Activated naive CD8-positive, alpha-beta T cell treated with anti-CD3 and anti-CD28 coated beads, Interleukin-2, amount 50 U/mL, for 16 hours (primary cell): ENCODE results near the gene PDE4DIP.
"Not testable (repeated sequence)": the region's sequence is repeated elsewhere in the genome, so short reads cannot be mapped to it uniquely, and the experiment has no call there.

ENCODE experiments used
- DNase-seq: peaks from one replicate; pipeline ENCODE4 v3.0.0-alpha.2; 2020; ENCODE audit warnings: low read depth, low spot score

Gene PDE4DIP

GRCh38 chr1:148921047-148921446 lies 76.8 kb downstream of the PDE4DIP start:
- not testable (repeated sequence) for DNase-seq

DNA sequence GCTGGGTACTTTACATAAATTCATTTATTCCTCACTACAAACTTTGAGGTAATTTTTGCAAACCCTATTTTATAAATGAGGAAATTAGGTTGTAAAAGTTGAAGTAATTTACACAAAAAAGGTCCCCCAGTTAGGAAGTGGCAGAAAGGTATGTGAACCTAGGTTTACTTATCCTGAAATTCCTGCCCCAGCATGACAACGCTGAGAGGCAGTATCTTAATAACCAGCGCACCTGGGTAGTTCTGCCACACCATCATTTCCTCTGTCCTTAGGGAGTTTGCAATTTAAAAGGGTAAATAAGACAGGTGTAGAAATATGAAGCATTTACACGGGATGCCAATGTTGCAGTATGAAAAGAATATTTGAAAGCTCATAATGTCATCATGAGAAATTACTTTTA lies 79.6 kb downstream of the PDE4DIP start:
- DNase-seq = not testable (repeated sequence)

DNA sequence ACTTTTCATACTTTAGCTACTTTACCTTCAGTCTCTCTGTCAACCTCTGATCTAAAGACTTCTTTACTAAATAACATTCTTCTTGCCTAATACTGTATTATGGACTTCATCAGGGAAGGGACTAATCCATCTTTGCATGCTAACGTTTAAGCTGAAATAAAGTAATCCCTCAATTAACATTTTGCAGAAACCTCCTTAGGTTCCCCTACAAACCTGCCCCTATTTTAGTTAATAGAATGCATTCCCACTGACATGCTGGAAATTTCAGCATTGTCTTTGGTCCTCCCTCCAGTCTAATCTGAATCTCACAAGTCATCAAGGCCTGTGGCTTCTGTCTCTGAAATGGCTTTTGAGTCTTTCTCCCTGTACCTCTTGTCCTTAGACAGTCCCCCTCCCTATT lies 83.4 kb downstream of the PDE4DIP start:
- not testable (repeated sequence) for DNase-seq

DNA sequence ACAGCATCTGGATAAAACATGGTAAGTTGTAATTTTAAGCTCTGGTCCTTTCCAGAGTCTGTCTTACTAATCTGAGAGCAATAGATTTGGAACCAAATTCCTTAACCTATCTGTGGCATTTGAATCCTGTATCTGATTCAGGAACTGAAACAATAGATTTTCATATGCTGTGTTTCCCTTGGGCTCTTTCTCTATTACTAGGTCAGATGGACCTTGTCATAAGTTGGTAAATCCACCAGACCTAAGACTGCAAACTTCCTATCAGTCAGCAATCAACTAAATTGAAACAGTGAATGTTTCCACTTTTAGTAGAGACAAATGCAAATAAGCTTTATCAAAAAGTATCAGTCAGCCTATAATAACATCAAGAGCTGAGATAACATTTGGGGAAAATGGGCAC lies 85.0 kb downstream of the PDE4DIP start:
- DNase-seq = not testable (repeated sequence)

DNA sequence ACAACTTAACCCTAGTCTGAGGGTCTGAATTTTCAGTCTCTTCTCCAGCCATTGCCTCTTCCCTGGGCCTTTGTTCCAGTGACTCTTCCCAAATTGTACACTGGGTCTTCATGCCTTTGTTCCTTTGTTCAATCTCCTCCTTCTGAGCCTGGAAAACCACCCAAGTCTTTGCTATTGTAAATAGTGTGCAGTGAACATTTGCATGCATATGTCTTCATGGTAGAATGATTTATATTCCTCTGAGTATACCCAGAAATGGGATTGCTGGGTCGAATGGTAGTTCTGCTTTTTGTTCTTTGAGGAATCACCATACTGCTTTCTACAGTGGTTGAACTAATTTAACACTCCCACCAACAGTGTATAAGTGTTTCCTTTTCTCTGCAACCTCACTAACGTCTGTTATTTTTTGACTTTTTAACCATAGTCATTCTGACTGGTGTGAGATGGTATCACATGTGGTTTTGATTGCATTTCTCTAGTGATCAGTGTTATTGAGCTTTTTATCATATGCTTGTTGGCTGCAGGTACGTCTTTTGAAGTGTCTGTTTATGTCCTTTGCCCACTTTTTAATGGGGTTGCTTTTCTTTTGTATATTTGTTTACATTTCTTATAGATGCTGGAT lies 91.3 kb downstream of the PDE4DIP start:
- DNase-seq = not testable (repeated sequence)

DNA sequence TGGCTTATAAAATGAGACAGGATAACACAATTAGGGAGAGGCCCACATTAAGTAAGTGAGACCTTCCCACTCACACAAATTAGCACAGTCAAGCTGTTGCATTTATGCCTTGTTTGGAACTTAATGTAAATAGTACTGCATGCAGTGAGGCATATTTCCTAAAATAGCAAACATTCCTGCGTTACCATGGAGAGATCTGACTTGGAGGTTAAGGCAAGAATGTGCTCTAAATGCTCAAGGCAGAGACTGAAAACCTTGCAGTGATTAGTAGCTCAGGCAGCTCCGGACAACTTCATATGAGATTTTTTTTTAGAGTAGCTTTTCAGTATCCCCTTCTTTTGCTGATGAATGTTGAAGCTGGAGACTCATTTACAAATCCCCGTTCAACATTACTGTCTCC lies 98.7 kb downstream of the PDE4DIP start:
- not testable (repeated sequence) for DNase-seq

DNA sequence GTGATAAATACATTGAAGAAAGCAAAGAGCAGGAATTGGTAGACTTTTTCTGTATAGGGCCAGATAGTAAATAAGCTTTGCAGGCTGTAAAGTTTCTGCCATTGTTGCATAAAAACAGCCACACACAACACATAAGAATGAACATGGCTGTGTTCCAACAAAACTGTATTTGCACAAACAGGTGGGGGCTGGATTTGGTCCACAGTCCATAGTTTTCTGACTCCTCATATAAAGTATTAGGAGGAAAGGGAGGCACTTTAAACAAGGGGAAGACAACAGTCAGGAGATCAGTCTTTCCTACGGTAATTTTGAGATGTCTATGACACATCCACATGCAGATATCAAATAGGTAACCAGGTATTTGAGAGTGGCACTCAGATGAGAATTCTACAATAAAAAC lies 100.9 kb downstream of the PDE4DIP start:
- DNase-seq = not testable (repeated sequence)

- not testable (repeated sequence) for DNase-seq
These were observed 104.5 kb downstream of the PDE4DIP start for GRCh38 chr1:148948768-148949167.

DNA sequence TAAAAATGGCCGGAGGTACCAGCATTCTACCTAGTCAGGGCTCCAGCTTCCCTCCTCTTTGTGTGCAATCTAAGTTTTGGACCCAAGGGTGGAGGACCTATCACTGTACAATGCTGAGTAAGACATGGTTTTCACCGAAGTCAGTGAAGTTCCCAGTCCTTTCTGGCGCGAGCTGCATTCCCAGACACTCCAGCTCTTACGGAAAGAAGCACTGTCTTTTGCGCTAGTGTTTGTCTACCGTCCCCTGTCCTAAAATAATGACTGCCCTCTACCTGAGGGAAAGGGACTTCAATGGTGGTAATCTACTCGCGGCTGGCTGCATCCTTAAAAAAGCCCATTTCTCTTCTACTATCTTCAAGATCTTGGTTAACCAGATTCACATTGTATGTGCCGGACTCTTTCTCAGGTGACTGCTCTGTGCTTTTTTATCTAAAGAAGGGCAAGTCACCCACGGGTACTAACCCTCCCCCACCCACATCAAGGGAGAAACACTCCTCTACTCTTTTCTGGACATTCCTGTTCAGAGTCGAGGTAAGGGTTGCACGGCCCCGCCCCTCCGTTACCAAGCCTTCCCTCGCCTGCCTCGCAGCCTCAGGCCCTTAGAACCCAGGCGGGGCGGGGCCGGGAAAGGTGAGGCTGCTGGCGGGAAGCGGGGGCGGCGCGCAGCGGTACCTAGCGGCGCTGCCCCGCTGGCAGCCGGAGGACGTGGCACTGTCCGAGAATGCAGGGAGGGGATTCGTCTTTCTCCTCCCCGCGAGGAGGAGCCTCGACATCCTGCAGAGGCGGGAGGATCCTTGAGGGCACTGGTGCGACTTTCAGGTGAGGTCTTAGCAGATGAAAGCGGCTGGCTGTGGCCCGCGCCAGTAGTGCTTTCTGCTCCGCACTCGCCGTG lies 107.4 kb downstream of the PDE4DIP start:
- peak; percentile 29 for DNase-seq

DNA sequence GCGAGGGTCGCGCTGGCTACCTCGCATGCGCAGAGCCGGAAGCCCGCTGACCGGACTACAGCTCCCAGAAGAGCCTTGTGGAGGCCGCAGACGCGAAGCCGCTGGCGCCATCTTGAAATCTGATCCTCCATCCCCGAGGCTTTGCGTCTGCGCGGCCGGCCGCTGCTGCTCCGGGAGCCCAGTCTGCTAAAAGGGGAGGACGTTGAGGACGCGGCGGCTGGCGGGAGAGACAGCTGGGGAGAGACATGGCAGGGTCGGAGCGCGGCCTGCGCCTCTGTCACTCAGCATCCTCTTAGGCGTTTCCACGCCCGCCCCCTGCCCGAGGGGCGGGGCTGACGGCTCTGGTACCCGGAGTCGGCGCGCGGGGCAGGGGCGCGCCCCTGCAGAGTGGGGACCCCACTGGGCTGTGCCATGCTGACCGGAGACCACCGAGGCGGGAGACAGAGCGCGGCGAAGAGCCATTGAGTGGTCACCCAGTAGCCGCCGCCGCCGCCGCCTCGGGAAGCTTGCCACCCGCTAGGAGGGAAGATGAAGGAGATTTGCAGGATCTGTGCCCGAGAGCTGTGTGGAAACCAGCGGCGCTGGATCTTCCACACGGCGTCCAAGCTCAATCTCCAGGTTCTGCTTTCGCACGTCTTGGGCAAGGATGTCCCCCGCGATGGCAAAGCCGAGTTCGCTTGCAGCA lies 108.2 kb downstream of the PDE4DIP start:
- DNase-seq = peak; percentile 20

- DNase-seq = not testable (repeated sequence)
These were observed 108.8 kb downstream of the PDE4DIP start for GRCh38 chr1:148952938-148953616.

GRCh38 chr1:148953730-148954129 lies 109.5 kb downstream of the PDE4DIP start:
- not testable (repeated sequence) for DNase-seq

- not testable (repeated sequence) for DNase-seq
These were observed 114.1 kb downstream of the PDE4DIP start for GRCh38 chr1:148958343-148958742.

- not testable (repeated sequence) for DNase-seq
These were observed 116.2 kb downstream of the PDE4DIP start for GRCh38 chr1:148960212-148961000.

DNA sequence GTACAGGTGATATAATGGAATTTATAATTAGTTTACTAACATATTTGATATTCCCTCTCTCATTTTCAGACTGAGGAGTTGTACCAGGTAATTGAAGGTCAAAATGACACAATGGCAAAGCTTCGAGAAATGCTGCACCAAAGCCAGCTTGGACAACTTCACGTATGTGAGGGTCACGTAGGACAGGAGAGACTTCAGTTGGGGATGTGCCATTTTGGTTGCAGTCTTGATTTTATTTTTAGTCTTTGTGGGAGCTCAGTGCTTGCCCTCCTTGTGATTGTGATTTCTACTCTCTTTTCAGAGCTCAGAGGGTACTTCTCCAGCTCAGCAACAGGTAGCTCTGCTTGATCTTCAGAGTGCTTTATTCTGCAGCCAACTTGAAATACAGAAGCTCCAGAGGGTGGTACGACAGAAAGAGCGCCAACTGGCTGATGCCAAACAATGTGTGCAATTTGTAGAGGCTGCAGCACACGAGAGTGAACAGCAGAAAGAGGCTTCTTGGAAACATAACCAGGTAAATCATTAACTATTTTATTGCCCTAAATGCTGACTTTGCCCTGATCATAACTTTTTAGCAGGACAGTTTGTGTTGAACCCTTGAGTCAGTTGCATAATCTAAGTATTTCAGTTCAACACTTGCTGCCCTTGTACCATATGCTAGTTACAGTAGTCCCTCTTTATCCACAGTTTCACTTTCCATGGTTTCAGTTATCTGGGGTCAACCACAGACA lies 118.1 kb downstream of the PDE4DIP start:
- not testable (repeated sequence) for DNase-seq

DNA sequence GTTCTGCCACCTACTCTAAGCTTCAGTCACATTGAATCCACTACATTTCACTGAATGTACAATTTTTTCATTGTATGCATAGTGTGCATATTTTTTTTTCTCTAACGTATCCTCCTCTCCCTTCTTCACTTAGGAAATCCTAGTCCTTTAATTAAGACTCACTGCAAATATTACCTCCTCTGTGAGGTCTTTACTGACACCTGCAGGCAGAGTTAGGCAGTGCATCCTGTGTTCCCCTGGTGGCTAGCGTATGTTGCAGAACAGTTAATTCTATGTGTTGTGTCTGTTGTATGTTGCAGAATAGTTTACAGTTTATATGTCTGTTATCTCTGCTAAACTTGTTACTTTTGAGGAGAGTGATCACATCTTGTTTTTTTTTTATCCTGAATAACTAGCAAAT lies 121.9 kb downstream of the PDE4DIP start:
- DNase-seq = not testable (repeated sequence)

DNA sequence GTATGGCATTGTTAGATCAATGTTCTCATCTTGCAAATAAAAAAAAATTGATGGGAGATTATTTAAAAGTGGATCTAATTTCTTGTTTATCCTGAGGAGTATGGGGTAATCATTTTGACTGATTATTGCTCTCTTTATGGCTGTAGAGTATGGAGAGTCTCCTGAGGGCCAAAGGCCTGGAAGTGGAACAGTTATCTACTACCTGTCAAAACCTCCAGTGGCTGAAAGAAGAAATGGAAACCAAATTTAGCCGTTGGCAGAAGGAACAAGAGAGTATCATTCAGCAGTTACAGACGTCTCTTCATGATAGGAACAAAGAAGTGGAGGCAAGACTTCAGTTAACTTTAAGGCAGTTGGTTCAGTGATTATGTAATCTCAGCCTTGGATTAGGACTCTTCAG lies 123.4 kb downstream of the PDE4DIP start:
- DNase-seq = not testable (repeated sequence)

DNA sequence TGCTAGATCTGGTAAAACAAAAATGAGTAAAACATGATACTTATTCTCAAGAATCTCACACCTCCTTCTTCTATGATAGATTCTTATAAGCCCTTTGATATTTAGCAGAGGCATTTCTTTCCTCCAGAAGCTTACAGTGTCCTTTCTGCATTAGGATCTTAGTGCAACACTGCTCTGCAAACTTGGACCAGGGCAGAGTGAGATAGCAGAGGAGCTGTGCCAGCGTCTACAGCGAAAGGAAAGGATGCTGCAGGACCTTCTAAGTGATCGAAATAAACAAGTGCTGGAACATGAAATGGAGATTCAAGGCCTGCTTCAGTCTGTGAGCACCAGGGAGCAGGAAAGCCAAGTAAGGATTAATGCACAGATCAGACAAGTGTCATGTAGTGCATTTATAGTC lies 124.5 kb downstream of the PDE4DIP start:
- not testable (repeated sequence) for DNase-seq

GRCh38 chr1:148969126-148969525 lies 124.9 kb downstream of the PDE4DIP start:
- not testable (repeated sequence) for DNase-seq

- not testable (repeated sequence) for DNase-seq
These were observed 131.2 kb downstream of the PDE4DIP start for GRCh38 chr1:148975453-148975852.
